Osteoblast (primary cell): Measurements from ENCODE around the gene ATP2A2. TPM values are rescaled to one million over a fixed set of nuclear protein-coding genes. Genes with fewer than 3 reads are reported as not detected.

Experiments
- DNase-seq: peaks from one replicate; pipeline ENCODE4 v3.0.0; 2011; ENCODE audit warnings: low spot score, mixed read lengths; ENCODE audit not compliant: insufficient read length; ENCODE audit errors: missing footprints
- H2AFZ ChIP-seq: 2 replicates; pipeline ENCODE4 v1.6.0; 2011; ENCODE audit warnings: mild to moderate bottlenecking, low read length
- H3K27ac ChIP-seq: 2 replicates; pipeline ENCODE4 v1.5.1; 2011; ENCODE audit warnings: mild to moderate bottlenecking, low read depth, low read length, moderate library complexity
- H3K27me3 ChIP-seq: 2 replicates; pipeline ENCODE4 v1.6.0; 2012; ENCODE audit warnings: mild to moderate bottlenecking, control low read depth, inconsistent platforms, low read length, moderate library complexity; ENCODE audit not compliant: insufficient read depth
- H3K36me3 ChIP-seq: 2 replicates; pipeline ENCODE4 v1.5.1; 2011; ENCODE audit warnings: mild to moderate bottlenecking, low read length, control low read depth, moderate library complexity; ENCODE audit not compliant: insufficient read depth
- H3K4me1 ChIP-seq: 2 replicates; pipeline ENCODE4 v1.5.1; 2011; ENCODE audit warnings: mild to moderate bottlenecking, low read length, control low read depth, moderate library complexity; ENCODE audit not compliant: insufficient read depth
- H3K4me2 ChIP-seq: 2 replicates; pipeline ENCODE4 v1.6.0; 2011; ENCODE audit warnings: mild to moderate bottlenecking, low read length; ENCODE audit not compliant: insufficient read depth
- H3K4me3 ChIP-seq: fragments of 200-600 bp; sonication (generic); 3 replicates; pipeline ENCODE4 v1.5.1; 2012; ENCODE audit warnings: mild to moderate bottlenecking, low read length, inconsistent platforms; ENCODE audit not compliant: insufficient read depth
- H3K79me2 ChIP-seq: 2 replicates; pipeline ENCODE4 v1.6.0; 2012; ENCODE audit warnings: mild to moderate bottlenecking, low read length, control low read depth, inconsistent platforms; ENCODE audit not compliant: insufficient read depth
- H3K9me3 ChIP-seq: 2 replicates; pipeline ENCODE4 v1.5.1; 2011; ENCODE audit warnings: low read depth, low read length, control low read depth
- H4K20me1 ChIP-seq: 2 replicates; pipeline ENCODE4 v1.6.0; 2012; ENCODE audit warnings: mild to moderate bottlenecking, low read length, control low read depth; ENCODE audit not compliant: insufficient read depth
- CTCF ChIP-seq: IDR thresholded peaks from 2 replicates; pipeline ENCODE4 v1.5.1; 2011; ENCODE audit warnings: mild to moderate bottlenecking, low read depth, low read length, moderate library complexity; ENCODE audit errors: extremely low read depth
- total RNA-seq: library from RNA; depleted of rRNA; stranded (reverse); fragments of >200 nt; gene quantifications from 2 replicates; pipeline ENCODE4 v1.2.3, GENCODE V29; 2012

Gene ATP2A2
- total RNA-seq, 1 donor: 107 TPM

GRCh38 chr12:110287986-110288385 is 6.9 kb downstream of the ATP2A2 start:
- H3K9me3 ChIP-seq: no peaks in the 10 kb centered on the region
- H2AFZ ChIP-seq: no peak overlapping the region
- no peak overlapping the region for H3K4me2 ChIP-seq
- H3K27ac ChIP-seq: no peak overlapping the region
- no peak overlapping the region for H3K4me3 ChIP-seq
- peaks cover 69% of the 10 kb centered on the region for H4K20me1 ChIP-seq
- no peaks in the 10 kb centered on the region for H3K27me3 ChIP-seq
- DNase-seq: no peak
- peaks cover 37% of the 10 kb centered on the region for H3K4me1 ChIP-seq
- H3K79me2 ChIP-seq: peaks cover 99% of the 10 kb centered on the region
- TF ChIP-seq CTCF: no peak
- peaks cover 70% of the 10 kb centered on the region for H3K36me3 ChIP-seq

GRCh38 chr12:110289044-110289710 is 8.1 kb downstream of the ATP2A2 start:
- H2AFZ ChIP-seq: no peak overlapping the region
- H3K36me3 ChIP-seq: peaks cover 67% of the 10 kb centered on the region
- no peak for DNase-seq
- no peak overlapping the region for H3K4me3 ChIP-seq
- peak overlapping the region; percentile 20 for H3K4me2 ChIP-seq
- no peaks in the 10 kb centered on the region for H3K27me3 ChIP-seq
- peaks cover 57% of the 10 kb centered on the region for H4K20me1 ChIP-seq
- H3K27ac ChIP-seq: no peak overlapping the region
- H3K79me2 ChIP-seq: peaks cover 92% of the 10 kb centered on the region
- peaks cover 28% of the 10 kb centered on the region for H3K4me1 ChIP-seq
- H3K9me3 ChIP-seq: no peaks in the 10 kb centered on the region
- no peak for TF ChIP-seq CTCF

GRCh38 chr12:110289711-110290078 is 8.6 kb downstream of the ATP2A2 start:
- no peaks in the 10 kb centered on the region for H3K9me3 ChIP-seq
- H3K4me2 ChIP-seq: no peak overlapping the region
- H3K4me3 ChIP-seq: no peak overlapping the region
- no peak overlapping the region for H3K27ac ChIP-seq
- DNase-seq: no peak
- H3K4me1 ChIP-seq: peaks cover 23% of the 10 kb centered on the region
- peaks cover 92% of the 10 kb centered on the region for H3K79me2 ChIP-seq
- H3K27me3 ChIP-seq: no peaks in the 10 kb centered on the region
- no peak overlapping the region for H2AFZ ChIP-seq
- TF ChIP-seq CTCF: no peak
- peaks cover 70% of the 10 kb centered on the region for H3K36me3 ChIP-seq
- peaks cover 52% of the 10 kb centered on the region for H4K20me1 ChIP-seq

- H3K4me3 ChIP-seq: no peak overlapping the region
- H2AFZ ChIP-seq: no peak overlapping the region
- no peak overlapping the region for H3K4me2 ChIP-seq
- peak overlapping the region; percentile 43 for H3K27ac ChIP-seq
- peaks cover 98% of the 10 kb centered on the region for H3K79me2 ChIP-seq
- no peak for TF ChIP-seq CTCF
- H4K20me1 ChIP-seq: peaks cover 40% of the 10 kb centered on the region
- peaks cover 76% of the 10 kb centered on the region for H3K36me3 ChIP-seq
- no peaks in the 10 kb centered on the region for H3K27me3 ChIP-seq
- peaks cover 17% of the 10 kb centered on the region for H3K4me1 ChIP-seq
- no peaks in the 10 kb centered on the region for H3K9me3 ChIP-seq
- no peak for DNase-seq
Measured at GRCh38 chr12:110301065-110301806, 20.2 kb downstream of the ATP2A2 start.
